Stomach (tissue), 4 donors: ENCODE measurements around the gene NFKB2.
A peak's percentile ranks its signal among the peaks of the same experiment; 100 is the strongest.

ENCODE experiments used
- EP300 ChIP-seq: sonication (generic); formaldehyde crosslinking; IDR thresholded peaks from one replicate; pipeline ENCODE4 v1.6.1; 2017; ENCODE audit warnings: antibody characterized with exemption
- POLR2A ChIP-seq, 4 donors: fragments of 450-650 bp; IDR thresholded peaks; one replicate each; pipeline ENCODE4 v1.6.1; 2016; ENCODE audit warnings: antibody characterized with exemption in 4 of 4, control low read depth in 2 of 4, mild to moderate bottlenecking in 1 of 4, moderate library complexity in 1 of 4
- POLR2AphosphoS5 ChIP-seq, 3 donors: sonication (generic); formaldehyde crosslinking; IDR thresholded peaks; one replicate each; pipeline ENCODE4 v1.6.1; 2016; ENCODE audit warnings: antibody characterized with exemption in 3 of 3
- TF ChIP-seq, protein P1 (sequence below), 7 experiments: fragments of 450-650 bp in 4 of 7; fragments of 200-600 bp in 3 of 7; sonication (generic) in 3 of 7; IDR thresholded peaks; one replicate each; pipeline ENCODE4 v1.5.1; 2016 to 2019; ENCODE audit warnings: antibody characterized with exemption in 7 of 7, control low read depth in 2 of 7, mild to moderate bottlenecking in 1 of 7

DNA sequence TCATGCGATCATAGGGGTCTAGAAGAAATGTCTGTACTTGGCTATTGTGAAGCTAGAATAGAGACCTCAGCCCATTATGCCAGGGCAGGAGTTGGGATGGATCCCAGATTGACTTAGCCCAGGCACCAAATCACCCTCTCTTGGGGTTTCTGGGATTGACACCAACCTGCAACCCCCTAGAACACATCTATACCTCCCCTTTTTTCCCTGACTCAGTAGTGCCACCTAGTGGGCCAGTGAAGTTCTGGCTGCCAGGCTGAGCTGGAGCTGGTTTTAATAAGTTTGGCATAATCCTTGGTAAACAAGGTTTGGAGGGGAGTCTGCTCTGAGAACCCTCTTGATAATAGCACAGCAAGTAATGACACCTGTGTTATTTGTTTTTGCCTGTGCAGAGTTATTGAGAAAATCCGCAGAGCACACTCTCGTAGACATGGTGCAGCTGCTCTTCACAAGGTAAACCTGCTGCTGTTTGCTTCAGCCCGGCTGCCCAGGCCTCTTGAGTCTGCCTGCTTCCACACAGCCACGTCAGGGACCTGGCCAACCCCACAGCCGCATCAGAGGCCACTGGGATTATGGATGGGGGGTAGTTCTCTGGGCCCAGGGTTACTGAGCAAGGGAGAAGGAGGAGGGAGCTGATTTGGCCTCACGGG lies 43.3 kb upstream of the NFKB2 start:
- TF ChIP-seq, protein P1, sequence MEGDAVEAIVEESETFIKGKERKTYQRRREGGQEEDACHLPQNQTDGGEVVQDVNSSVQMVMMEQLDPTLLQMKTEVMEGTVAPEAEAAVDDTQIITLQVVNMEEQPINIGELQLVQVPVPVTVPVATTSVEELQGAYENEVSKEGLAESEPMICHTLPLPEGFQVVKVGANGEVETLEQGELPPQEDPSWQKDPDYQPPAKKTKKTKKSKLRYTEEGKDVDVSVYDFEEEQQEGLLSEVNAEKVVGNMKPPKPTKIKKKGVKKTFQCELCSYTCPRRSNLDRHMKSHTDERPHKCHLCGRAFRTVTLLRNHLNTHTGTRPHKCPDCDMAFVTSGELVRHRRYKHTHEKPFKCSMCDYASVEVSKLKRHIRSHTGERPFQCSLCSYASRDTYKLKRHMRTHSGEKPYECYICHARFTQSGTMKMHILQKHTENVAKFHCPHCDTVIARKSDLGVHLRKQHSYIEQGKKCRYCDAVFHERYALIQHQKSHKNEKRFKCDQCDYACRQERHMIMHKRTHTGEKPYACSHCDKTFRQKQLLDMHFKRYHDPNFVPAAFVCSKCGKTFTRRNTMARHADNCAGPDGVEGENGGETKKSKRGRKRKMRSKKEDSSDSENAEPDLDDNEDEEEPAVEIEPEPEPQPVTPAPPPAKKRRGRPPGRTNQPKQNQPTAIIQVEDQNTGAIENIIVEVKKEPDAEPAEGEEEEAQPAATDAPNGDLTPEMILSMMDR (IDR thresholded peaks at IDR 0.05) = peak in 5 of 7 experiments; percentile 52 to 90 (median 85)
- TF ChIP-seq POLR2A (IDR thresholded peaks at IDR 0.05) (no peak), POLR2AphosphoS5 (IDR thresholded peaks at IDR 0.05) (no peak), EP300 (no peak)
